Endothelial cell of umbilical vein (primary cell): ENCODE results near the gene ITPRIPL2. TPM values are rescaled to one million over a fixed set of nuclear protein-coding genes. Genes with fewer than 3 reads are reported as not detected.

Experiments used
- BruUV-seq: library from RNA; stranded (reverse); fragments of 400-500 nt; replicated peaks from 2 replicates; lab custom pipeline; 2021; lab: Mats Ljungman, UMichigan
- CTCF ChIA-PET: fragments of 300-600, 350-600 bp; sonication (Branson Sonifier 250); formaldehyde crosslinking; loops from one replicate; lab custom pipeline; 2021; ENCODE audit warnings: antibody characterized with exemption, inconsistent platforms; lab: Charles Lee
- POLR2A ChIA-PET: fragments of 300-600, 350-600 bp; sonication (Branson Sonifier 250); formaldehyde crosslinking; loops from one replicate; lab custom pipeline; 2021; ENCODE audit warnings: antibody characterized with exemption, inconsistent platforms; lab: Charles Lee
- DNase-seq: peaks from one replicate; pipeline ENCODE4 v3.0.0-alpha.2; 2011; ENCODE audit warnings: low read depth, low spot score
- FAIRE-seq: peaks from 2 replicates; lab custom pipeline; 2011; peaks lifted over from hg19 to GRCh38; lab: Jason Lieb, UNC
- H2AFZ ChIP-seq: 2 replicates; pipeline ENCODE4 v1.6.0; 2012; ENCODE audit warnings: low read depth, low read length, control low read depth, inconsistent platforms
- H3K27ac ChIP-seq: 2 replicates; pipeline ENCODE4 v1.5.1; 2011; ENCODE audit warnings: low read depth, mild to moderate bottlenecking, control low read depth, low read length, moderate library complexity; ENCODE audit not compliant: insufficient read depth
- H3K27me3 ChIP-seq, 2 experiments: 2 replicates each; pipeline versions ENCODE4 v1.6.0 to v1.6.1; 2011; ENCODE audit warnings: low read length in 2 of 2, mixed read lengths in 1 of 2; ENCODE audit not compliant: control insufficient read depth in 2 of 2, insufficient read depth in 2 of 2
- H3K36me3 ChIP-seq, 2 experiments: 2 replicates in 1 of 2; 3 replicates in 1 of 2; pipeline ENCODE4 v1.5.1; 2011; ENCODE audit warnings: low read length in 2 of 2, mild to moderate bottlenecking in 1 of 2, moderate library complexity in 1 of 2; ENCODE audit not compliant: control insufficient read depth in 2 of 2, insufficient read depth in 2 of 2; ENCODE audit errors: extremely low read depth in 1 of 2
- H3K4me1 ChIP-seq: 3 replicates; pipeline ENCODE4 v1.5.1; 2011; ENCODE audit warnings: mild to moderate bottlenecking, low read length; ENCODE audit not compliant: control insufficient read depth, insufficient read depth; ENCODE audit errors: extremely low read depth
- H3K4me2 ChIP-seq: 2 replicates; pipeline ENCODE4 v1.6.1; 2011; ENCODE audit warnings: low read length, control low read depth, mixed read lengths; ENCODE audit not compliant: insufficient read depth
- H3K4me3 ChIP-seq, 3 experiments: fragments of 200-600 bp in 1 of 3; sonication (generic), shearing (Covaris generic) in 1 of 3; replicated peaks in 1 of 3; 2 replicates each; pipeline ENCODE4 v1.5.1; 2011 to 2016; ENCODE audit warnings: control low read depth in 3 of 3, low read length in 3 of 3, mild to moderate bottlenecking in 2 of 3, inconsistent platforms in 1 of 3, low read depth in 1 of 3, moderate library complexity in 1 of 3; ENCODE audit not compliant: insufficient read depth in 1 of 3
- H3K79me2 ChIP-seq: 2 replicates; pipeline ENCODE4 v1.6.0; 2012; ENCODE audit warnings: low read length, inconsistent platforms; ENCODE audit not compliant: control insufficient read depth, insufficient read depth
- H3K9ac ChIP-seq: replicated peaks from 2 replicates; pipeline ENCODE3; 2011; ENCODE audit warnings: low read length, control low read depth; ENCODE audit not compliant: insufficient read depth; ENCODE audit errors: extremely low read depth
- H3K9me1 ChIP-seq: replicated peaks from 3 replicates; pipeline ENCODE4 v1.6.0; 2011; ENCODE audit warnings: mild to moderate bottlenecking, low read length; ENCODE audit not compliant: control insufficient read depth, insufficient read depth; ENCODE audit errors: extremely low read depth
- H3K9me3 ChIP-seq: replicated peaks from 2 replicates; pipeline ENCODE4 v1.5.1; 2012; ENCODE audit warnings: low read length, inconsistent platforms; ENCODE audit not compliant: control insufficient read depth, insufficient read depth
- H4K20me1 ChIP-seq: replicated peaks from 2 replicates; pipeline ENCODE3; 2011; ENCODE audit warnings: mild to moderate bottlenecking, low read length; ENCODE audit not compliant: control insufficient read depth, insufficient read depth; ENCODE audit errors: extremely low read depth
- CTCF ChIP-seq, 2 donors: IDR thresholded peaks; 1 replicate in 1 of 2; 2 replicates in 1 of 2; pipeline ENCODE4 v1.5.1; 2011; ENCODE audit warnings: low read length in 2 of 2, mild to moderate bottlenecking in 2 of 2, moderate library complexity in 2 of 2, control low read depth in 1 of 2, inconsistent platforms in 1 of 2, low read depth in 1 of 2; ENCODE audit not compliant: insufficient read depth in 1 of 2; ENCODE audit errors: extremely low read depth in 1 of 2
- EZH2 ChIP-seq: IDR thresholded peaks from 2 replicates; pipeline ENCODE4 v1.6.1; 2012; ENCODE audit warnings: borderline replicate concordance, low read depth, mild to moderate bottlenecking, moderate library complexity, low read length, inconsistent platforms; ENCODE audit not compliant: severe bottlenecking
- FOS ChIP-seq: IDR thresholded peaks from 2 replicates; pipeline ENCODE4 v1.6.1; 2011; ENCODE audit warnings: mild to moderate bottlenecking, low read length, moderate library complexity, borderline replicate concordance; ENCODE audit not compliant: insufficient read depth
- GATA2 ChIP-seq: IDR thresholded peaks from 2 replicates; pipeline ENCODE4 v1.7.0; 2011; ENCODE audit warnings: low read depth, mild to moderate bottlenecking, moderate library complexity, mixed read lengths, low read length; ENCODE audit not compliant: insufficient read length, insufficient read depth
- JUN ChIP-seq: IDR thresholded peaks from 2 replicates; pipeline ENCODE4 v1.6.1; 2011; ENCODE audit warnings: borderline replicate concordance, low read depth; ENCODE audit not compliant: insufficient read length, insufficient read depth
- MYC ChIP-seq: IDR thresholded peaks from one replicate; pipeline ENCODE4 v1.6.1; 2011; ENCODE audit warnings: mild to moderate bottlenecking, low read depth, low read length
- POLR2A ChIP-seq: IDR thresholded peaks from 2 replicates; pipeline ENCODE4 v1.6.1; 2012; ENCODE audit warnings: low read depth, mild to moderate bottlenecking, control low read depth, low read length
- POLR2AphosphoS5 ChIP-seq: IDR thresholded peaks from 2 replicates; pipeline ENCODE4 v1.6.1; 2012; ENCODE audit warnings: low read depth, mild to moderate bottlenecking, control low read depth, low read length, moderate library complexity; ENCODE audit not compliant: insufficient read depth
- dilution Hi-C: fragments of 300-500 bp; cut with MboI; formaldehyde crosslinking; loops from one replicate; pipeline ENCODE4 v1.15.0; 2019; ENCODE audit warnings: low sequenced_read_pairs; ENCODE audit not compliant: extremely low pct_ligation_motif_present
- intact Hi-C: fragments of 100-400 bp; cut with micrococcal nuclease; formaldehyde crosslinking; loops from one replicate; pipeline ENCODE4 v1.10.0; 2022
- polyA plus RNA-seq, 4 experiments: library from polyadenylated mRNA; depleted of rRNA in 3 of 4; stranded (reverse) in 3 of 4; unstranded in 1 of 4; fragments of >200 nt; gene quantifications; 2 replicates each; pipeline versions ENCODE4 v1.2.1 to v1.2.3, GENCODE V29; 2011 to 2012; ENCODE audit warnings: missing spikeins in 1 of 4
- total RNA-seq: library from RNA; stranded (reverse); gene quantifications from 2 replicates; pipeline ENCODE4 v1.2.3, GENCODE V29; 2021
- TF ChIP-seq, protein P1 (sequence below): IDR thresholded peaks from 2 replicates; pipeline ENCODE4 v1.6.1; 2011; ENCODE audit not compliant: insufficient read depth, insufficient read length

Gene ITPRIPL2
- total and polyA plus RNA-seq, 2 donors (not counting 3 experiments of a cell fraction or from before 2014, with no cell fraction given), result 10.9 to 40.8 TPM

- no peaks in the 10 kb centered on the region for H3K9me1 ChIP-seq
- H3K27me3 ChIP-seq, result peaks cover 6 to 27% of the 10 kb centered on the region in 2 experiments
- DNase-seq (no peak), FAIRE-seq (no peak)
- dilution Hi-C loops (no loop called here), intact Hi-C loops (loop anchor here (2.0 to 5.0 kb wide), 4 partner anchors 14 to 356 kb away; partner anchors contain the start of genes CCP110, GDE1 and TMC7)
- no peak overlapping the region for H2AFZ ChIP-seq
- H3K4me3 ChIP-seq, result no peak overlapping the region
- no peaks in the 10 kb centered on the region for H3K79me2 ChIP-seq
- CTCF ChIA-PET, result interaction anchor here (0.8 to 2.2 kb wide), 4 partner anchors 10 to 81 kb away, joined by 3 to 7 read pairs (median 5); no protein-coding TSS in a partner anchor
- H3K4me2 ChIP-seq, result no peak overlapping the region
- H3K36me3 ChIP-seq, result no peaks in the 10 kb centered on the region
- H3K4me1 ChIP-seq, result peaks cover 3% of the 10 kb centered on the region
- H3K9me3 ChIP-seq, result no peaks in the 10 kb centered on the region
- H3K27ac ChIP-seq, result no peak overlapping the region
- POLR2A ChIA-PET, result no interaction called here
- H4K20me1 ChIP-seq, result no peaks in the 10 kb centered on the region
- TF ChIP-seq GATA2 (no peak), FOS (no peak), EZH2 (no peak), CTCF (IDR thresholded peaks at IDR 0.05; ENCODE audit: extremely low read depth in 1 of 2, insufficient read depth in 1 of 2, low read depth in 1 of 2, low read length in 2 of 2) (no peak), MYC (no peak), POLR2AphosphoS5 (no peak), JUN (no peak), POLR2A (no peak)
- TF ChIP-seq, protein P1, sequence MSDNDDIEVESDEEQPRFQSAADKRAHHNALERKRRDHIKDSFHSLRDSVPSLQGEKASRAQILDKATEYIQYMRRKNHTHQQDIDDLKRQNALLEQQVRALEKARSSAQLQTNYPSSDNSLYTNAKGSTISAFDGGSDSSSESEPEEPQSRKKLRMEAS, result no peak
- no TSS peak for BruUV-seq
- H3K9ac ChIP-seq, result no peak overlapping the region
Observed at GRCh38 chr16:19166500-19166899, 52.7 kb downstream of the ITPRIPL2 start.
